Activated CD8-positive, alpha-beta memory T cell treated with anti-CD3 and anti-CD28 coated beads, Interleukin-2, amount 10 ng/mL, durations not matched to agents 7 days and 5 days (primary cell): ENCODE measurements around the gene LRRC46. TPM values are rescaled to one million over a fixed set of nuclear protein-coding genes. Genes with fewer than 3 reads are reported as not detected.
A peak's percentile ranks its signal among the peaks of the same experiment; 100 is the strongest.

Source experiments
- ATAC-seq: fragments of 150-1000 bp; cut with Tn5 transposase; one replicate; pipeline ENCODE4 v1.10.0; 2021; ENCODE audit warnings: moderate library complexity
- CTCF ChIA-PET: fragments of 350-600 bp; sonication (Branson Sonifier 250); formaldehyde crosslinking; loops from one replicate; lab custom pipeline; 2021; ENCODE audit warnings: antibody characterized with exemption; lab: Charles Lee
- DNase-seq: peaks from one replicate; pipeline ENCODE4 v3.0.0-alpha.2; 2020
- H3K27ac Mint-ChIP-seq: one replicate; pipeline ENCODE4 v1.8.0; 2021; ENCODE audit warnings: mild to moderate bottlenecking, mixed read lengths
- H3K27me3 Mint-ChIP-seq: one replicate; pipeline ENCODE4 v1.8.0; 2021; ENCODE audit warnings: mixed read lengths
- H3K36me3 Mint-ChIP-seq: one replicate; pipeline ENCODE4 v1.8.0; 2021; ENCODE audit warnings: mild to moderate bottlenecking, mixed read lengths
- H3K4me1 Mint-ChIP-seq: one replicate; pipeline ENCODE4 v1.8.0; 2021; ENCODE audit warnings: mixed read lengths
- H3K4me3 Mint-ChIP-seq: one replicate; pipeline ENCODE4 v1.8.0; 2021; ENCODE audit warnings: mild to moderate bottlenecking, moderate library complexity, mixed read lengths
- H3K9me3 Mint-ChIP-seq: one replicate; pipeline ENCODE4 v1.8.0; 2022; ENCODE audit warnings: low read depth, mixed read lengths
- total RNA-seq, 2 experiments: library from RNA; stranded (reverse); gene quantifications; one replicate each; pipeline ENCODE4 v1.2.3, GENCODE V29; 2021

The LRRC46 gene
- total RNA-seq, 2 experiments from 2014 or later, result 0.14 to 0.44 TPM

- Mint-ChIP-seq H3K27ac (no peak overlapping the region), H3K27me3 (no peaks in the 10 kb centered on the region), H3K9me3 (no peaks in the 10 kb centered on the region), H3K36me3 (peaks cover 15% of the 10 kb centered on the region), H3K4me3 (no peak overlapping the region), H3K4me1 (peaks cover 14% of the 10 kb centered on the region)
- CTCF ChIA-PET, result interaction anchor here (0.8 kb wide), 1 partner anchor 48 kb away, joined by 3 read pairs; no protein-coding TSS in a partner anchor
- no peak for ATAC-seq
- no peak for DNase-seq
Measured at GRCh38 chr17:47812146-47812920, 19.1 kb upstream of the LRRC46 start.

- Mint-ChIP-seq H3K4me1 (peaks cover 14% of the 10 kb centered on the region), H3K27ac (no peak overlapping the region), H3K36me3 (peaks cover 11% of the 10 kb centered on the region), H3K27me3 (no peaks in the 10 kb centered on the region), H3K4me3 (no peak overlapping the region), H3K9me3 (no peaks in the 10 kb centered on the region)
- DNase-seq, result no peak
- no peak for ATAC-seq
- CTCF ChIA-PET, result no interaction called here
Measured at GRCh38 chr17:47813077-47813476, 18.4 kb upstream of the LRRC46 start.

DNA sequence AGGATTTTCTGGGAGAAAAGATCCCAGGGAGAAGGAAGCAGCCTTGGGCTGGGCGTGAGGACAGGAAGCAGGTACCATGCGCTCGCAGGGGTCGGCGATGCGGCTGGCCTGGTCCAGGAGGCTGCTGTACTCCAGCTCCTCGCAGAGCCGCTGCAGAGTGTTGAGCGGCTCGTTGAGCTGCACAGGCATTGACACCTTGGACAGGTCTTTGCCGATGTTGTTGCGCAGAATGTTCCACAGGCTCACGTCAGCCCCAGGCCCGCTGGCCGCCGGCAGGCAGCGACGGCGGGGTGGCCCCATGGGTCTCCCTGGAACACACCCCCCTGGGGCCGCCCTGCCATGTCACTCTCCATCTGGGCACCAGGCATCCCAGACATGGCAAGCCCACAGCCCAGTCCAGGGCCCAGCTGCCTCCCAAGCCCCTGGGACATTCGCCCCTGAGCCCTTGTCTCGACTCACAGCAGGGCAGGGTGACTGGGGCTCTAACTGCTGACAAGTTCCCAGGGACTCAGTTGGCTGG lies 17.9 kb upstream of the LRRC46 start:
- no peak for DNase-seq
- Mint-ChIP-seq H3K4me3 (no peak overlapping the region), H3K27ac (no peak overlapping the region), H3K36me3 (peaks cover 13% of the 10 kb centered on the region), H3K4me1 (peaks cover 14% of the 10 kb centered on the region), H3K27me3 (no peaks in the 10 kb centered on the region), H3K9me3 (no peaks in the 10 kb centered on the region)
- ATAC-seq, result no peak
- CTCF ChIA-PET, result no interaction called here

DNA sequence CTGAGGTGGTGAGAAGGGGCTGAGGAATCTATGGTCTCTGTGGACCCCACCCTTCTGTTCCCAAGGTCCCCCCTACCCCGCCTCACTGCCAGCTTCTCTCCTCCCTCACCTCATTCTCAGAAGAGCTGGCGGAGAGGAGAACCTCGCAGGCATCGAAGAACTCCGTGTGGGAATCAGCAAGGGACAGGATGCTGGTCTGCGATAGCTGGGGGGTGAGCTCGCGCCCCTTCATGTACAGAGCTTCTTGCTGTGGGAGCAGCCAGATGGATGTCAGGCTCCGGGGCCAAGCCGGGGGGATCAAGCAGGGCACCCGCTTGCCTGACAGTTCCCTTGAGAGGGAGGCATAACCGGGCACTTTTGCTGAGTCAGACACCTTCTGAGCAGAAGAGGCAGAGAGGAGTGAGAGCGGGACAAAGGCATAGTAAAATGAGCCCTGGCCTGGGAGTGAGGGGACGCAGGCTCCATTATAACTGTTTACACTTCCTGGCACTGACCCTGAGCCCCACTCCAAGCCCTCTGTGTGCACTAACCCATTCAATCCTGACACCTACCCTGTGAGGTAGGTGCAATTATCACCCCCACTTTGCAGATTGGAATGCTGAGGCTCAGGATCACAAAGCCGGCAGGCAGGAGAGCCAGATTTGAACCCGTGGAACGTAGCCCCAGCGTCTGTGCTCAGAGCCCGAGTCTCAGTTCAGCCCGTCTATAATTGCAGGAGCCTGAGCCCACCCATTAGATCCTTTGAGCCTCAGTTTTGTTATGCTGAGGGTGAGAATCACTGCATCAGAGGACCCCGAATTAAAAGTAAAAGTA lies 16.2 kb upstream of the LRRC46 start:
- ATAC-seq, result no peak
- Mint-ChIP-seq H3K4me3 (no peak overlapping the region), H3K27ac (no peak overlapping the region), H3K9me3 (no peaks in the 10 kb centered on the region), H3K27me3 (no peaks in the 10 kb centered on the region), H3K4me1 (peaks cover 14% of the 10 kb centered on the region), H3K36me3 (peaks cover 9% of the 10 kb centered on the region)
- no peak for DNase-seq
- CTCF ChIA-PET, result no interaction called here

DNA sequence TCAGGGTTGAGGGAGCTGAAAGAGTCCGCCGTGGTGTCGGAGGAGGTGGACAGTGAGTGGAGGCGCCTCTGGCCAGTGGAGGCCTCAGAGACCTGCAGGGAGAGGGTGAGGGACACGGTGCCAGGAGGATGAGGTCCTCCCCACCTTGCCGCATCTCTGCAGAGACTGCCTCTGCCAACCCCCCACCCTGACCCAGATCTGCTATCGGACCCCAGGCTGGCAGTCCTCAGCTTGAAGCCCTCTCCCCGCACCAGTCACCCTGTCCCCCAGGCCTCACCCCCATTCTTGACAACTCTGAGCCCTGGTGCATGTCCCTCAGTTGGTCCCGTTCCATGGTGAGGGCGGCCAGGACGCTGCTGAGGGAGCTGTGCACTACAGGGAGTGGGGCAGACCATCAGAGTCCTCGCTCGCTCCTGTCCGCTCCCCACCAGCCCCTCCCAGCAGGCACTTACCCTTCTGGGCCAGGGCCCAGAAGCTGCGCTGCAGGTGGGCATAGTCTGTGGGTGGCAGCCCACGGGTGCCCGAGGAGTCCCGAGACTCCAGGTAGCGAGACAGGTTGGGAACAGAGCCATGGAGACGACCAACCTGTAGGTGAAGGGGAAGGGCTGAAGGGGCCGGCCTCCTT lies 15.2 kb upstream of the LRRC46 start:
- Mint-ChIP-seq H3K4me3 (no peak overlapping the region), H3K27ac (no peak overlapping the region), H3K27me3 (no peaks in the 10 kb centered on the region), H3K4me1 (peaks cover 16% of the 10 kb centered on the region), H3K36me3 (peaks cover 8% of the 10 kb centered on the region), H3K9me3 (no peaks in the 10 kb centered on the region)
- CTCF ChIA-PET, result no interaction called here
- no peak for DNase-seq
- ATAC-seq, result no peak

DNA sequence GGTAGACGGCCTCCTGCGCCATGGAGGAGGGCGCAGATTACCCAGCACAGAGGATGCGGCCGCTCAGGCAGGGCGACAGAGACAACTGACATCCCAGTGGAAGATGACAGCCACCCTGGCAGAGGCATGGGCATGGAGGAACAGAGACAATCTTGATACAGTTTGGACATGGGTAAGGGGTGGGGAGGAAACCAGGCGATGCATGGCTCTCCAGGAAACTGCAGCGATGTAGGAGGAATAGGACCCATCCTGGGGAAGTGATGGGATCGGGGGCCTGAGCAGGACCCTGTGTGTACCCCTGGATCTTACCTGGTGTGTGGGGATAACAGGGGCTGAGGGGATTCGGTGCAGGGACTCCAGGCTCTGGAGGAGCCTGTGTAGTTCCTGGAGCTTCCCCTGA lies 14.5 kb upstream of the LRRC46 start:
- Mint-ChIP-seq H3K27ac (no peak overlapping the region), H3K4me3 (no peak overlapping the region), H3K4me1 (peaks cover 17% of the 10 kb centered on the region), H3K27me3 (no peaks in the 10 kb centered on the region), H3K9me3 (no peaks in the 10 kb centered on the region), H3K36me3 (peaks cover 8% of the 10 kb centered on the region)
- no peak for DNase-seq
- CTCF ChIA-PET, result interaction anchor here (0.8 kb wide), 1 partner anchor 24 kb away, joined by 3 read pairs; the partner anchor contains the start of gene SCRN2
- ATAC-seq, result no peak

DNA sequence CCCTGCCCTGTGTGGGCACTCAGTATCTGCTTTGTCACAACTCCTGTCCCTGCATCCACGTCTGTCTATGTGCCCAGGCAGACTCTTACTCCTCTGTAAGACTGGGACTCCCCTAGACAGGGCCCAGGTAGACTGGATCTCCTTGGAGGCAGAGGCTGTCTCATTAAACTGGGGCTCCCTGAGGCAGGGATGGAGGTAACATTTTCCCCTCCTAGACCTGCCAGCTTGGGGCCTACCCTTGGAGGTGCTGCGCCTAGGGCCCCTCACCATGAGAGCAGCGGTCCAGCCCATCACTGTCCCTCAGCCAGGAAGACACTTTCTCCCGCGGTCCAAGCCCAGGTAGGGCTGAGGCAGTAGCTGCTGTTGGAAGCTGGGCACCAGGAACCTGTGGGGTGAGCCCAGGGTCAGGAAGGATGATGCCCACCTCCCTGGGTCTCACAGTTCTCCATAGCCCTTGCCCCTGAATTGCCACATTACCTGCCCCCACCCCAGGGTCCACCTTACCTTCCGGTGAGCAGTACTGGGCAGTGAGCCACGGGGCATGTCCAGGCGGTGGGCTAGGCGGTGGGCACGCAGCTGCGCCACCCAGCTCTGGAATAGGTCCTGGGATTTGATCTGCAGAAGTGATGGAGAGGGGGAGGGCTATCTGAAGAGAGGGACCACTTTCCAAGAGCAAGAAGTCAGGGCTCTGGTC lies 13.3 kb upstream of the LRRC46 start:
- H3K36me3 Mint-ChIP-seq, result peaks cover 9% of the 10 kb centered on the region
- H3K4me3 Mint-ChIP-seq, result no peak overlapping the region
- DNase-seq (no peak), ATAC-seq (no peak)
- peaks cover 27% of the 10 kb centered on the region for H3K4me1 Mint-ChIP-seq
- CTCF ChIA-PET, result no interaction called here
- no peak overlapping the region for H3K27ac Mint-ChIP-seq
- H3K27me3 Mint-ChIP-seq, result no peaks in the 10 kb centered on the region
- no peaks in the 10 kb centered on the region for H3K9me3 Mint-ChIP-seq

GRCh38 chr17:47819475-47819874 lies 12.0 kb upstream of the LRRC46 start:
- H3K27me3 Mint-ChIP-seq, result no peaks in the 10 kb centered on the region
- DNase-seq, result no peak
- no peak for ATAC-seq
- no peaks in the 10 kb centered on the region for H3K9me3 Mint-ChIP-seq
- peaks cover 27% of the 10 kb centered on the region for H3K4me1 Mint-ChIP-seq
- H3K36me3 Mint-ChIP-seq, result peaks cover 18% of the 10 kb centered on the region
- H3K27ac Mint-ChIP-seq, result no peak overlapping the region
- H3K4me3 Mint-ChIP-seq, result no peak overlapping the region
- CTCF ChIA-PET, result no interaction called here

DNA sequence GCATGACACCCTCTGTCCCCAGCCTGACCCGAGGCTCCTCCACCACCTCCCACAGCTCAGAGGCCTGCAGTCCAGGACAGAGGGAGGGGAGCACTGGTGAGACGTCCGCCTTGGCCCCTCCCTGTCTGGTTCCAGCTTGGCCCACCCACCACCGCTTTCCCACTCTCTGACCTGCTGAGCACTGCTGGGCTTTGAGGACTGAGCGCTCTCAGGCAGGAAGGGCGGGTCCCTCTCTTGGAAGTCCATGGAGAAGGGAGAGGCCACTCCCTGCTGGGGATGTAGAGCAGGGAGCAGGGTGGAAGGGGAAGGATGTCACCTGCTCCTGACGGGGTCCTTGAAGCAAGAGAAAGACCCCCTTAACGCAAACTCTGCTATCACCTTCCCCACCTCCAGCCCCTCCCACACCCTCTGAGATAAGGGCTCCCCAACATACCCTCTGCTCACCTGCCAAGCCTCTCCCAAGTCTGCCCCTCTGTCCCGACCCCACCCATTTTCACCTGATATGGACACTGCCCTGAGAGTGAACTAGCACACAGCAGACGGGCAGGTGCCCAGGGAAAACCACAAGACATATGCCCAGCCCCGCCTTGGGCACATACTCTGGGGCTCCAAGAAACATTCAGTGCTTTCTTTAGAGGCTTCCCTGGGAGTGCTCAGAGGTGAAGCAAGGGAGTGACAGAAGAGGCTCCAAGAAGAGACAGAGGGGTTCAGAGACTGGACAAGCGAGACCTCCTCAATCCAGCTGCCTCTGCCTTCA lies 11.3 kb upstream of the LRRC46 start:
- DNase-seq, result no peak
- ATAC-seq, result no peak
- peak overlapping the region; percentile 83 for H3K27ac Mint-ChIP-seq

GRCh38 chr17:47821031-47821423 lies 10.4 kb upstream of the LRRC46 start:
- CTCF ChIA-PET, result interaction anchor here (0.7 to 2.9 kb wide), 15 partner anchors 9 to 197 kb away, joined by 3 to 17 read pairs (median 4); partner anchors contain the start of genes LRRC46, MRPL10 and SCRN2
- ATAC-seq (no peak), DNase-seq (no peak)
- Mint-ChIP-seq H3K9me3 (no peaks in the 10 kb centered on the region), H3K36me3 (peaks cover 22% of the 10 kb centered on the region), H3K27me3 (no peaks in the 10 kb centered on the region), H3K27ac (peak overlapping the region; percentile 83), H3K4me1 (peaks cover 27% of the 10 kb centered on the region), H3K4me3 (peak overlapping the region; percentile 96)

More for the DNA sequence above, 11.3 kb upstream of the LRRC46 start:
- H3K4me1 Mint-ChIP-seq, result peaks cover 27% of the 10 kb centered on the region
- CTCF ChIA-PET, result interaction anchor here (1.1 to 2.7 kb wide), 3 partner anchors 17 to 90 kb away, joined by 3 to 11 read pairs (median 3); partner anchors contain the start of gene SCRN2
- H3K27me3 Mint-ChIP-seq, result no peaks in the 10 kb centered on the region
- H3K9me3 Mint-ChIP-seq, result no peaks in the 10 kb centered on the region
- H3K36me3 Mint-ChIP-seq, result peaks cover 20% of the 10 kb centered on the region
- peak overlapping the region; percentile 96 for H3K4me3 Mint-ChIP-seq

DNA sequence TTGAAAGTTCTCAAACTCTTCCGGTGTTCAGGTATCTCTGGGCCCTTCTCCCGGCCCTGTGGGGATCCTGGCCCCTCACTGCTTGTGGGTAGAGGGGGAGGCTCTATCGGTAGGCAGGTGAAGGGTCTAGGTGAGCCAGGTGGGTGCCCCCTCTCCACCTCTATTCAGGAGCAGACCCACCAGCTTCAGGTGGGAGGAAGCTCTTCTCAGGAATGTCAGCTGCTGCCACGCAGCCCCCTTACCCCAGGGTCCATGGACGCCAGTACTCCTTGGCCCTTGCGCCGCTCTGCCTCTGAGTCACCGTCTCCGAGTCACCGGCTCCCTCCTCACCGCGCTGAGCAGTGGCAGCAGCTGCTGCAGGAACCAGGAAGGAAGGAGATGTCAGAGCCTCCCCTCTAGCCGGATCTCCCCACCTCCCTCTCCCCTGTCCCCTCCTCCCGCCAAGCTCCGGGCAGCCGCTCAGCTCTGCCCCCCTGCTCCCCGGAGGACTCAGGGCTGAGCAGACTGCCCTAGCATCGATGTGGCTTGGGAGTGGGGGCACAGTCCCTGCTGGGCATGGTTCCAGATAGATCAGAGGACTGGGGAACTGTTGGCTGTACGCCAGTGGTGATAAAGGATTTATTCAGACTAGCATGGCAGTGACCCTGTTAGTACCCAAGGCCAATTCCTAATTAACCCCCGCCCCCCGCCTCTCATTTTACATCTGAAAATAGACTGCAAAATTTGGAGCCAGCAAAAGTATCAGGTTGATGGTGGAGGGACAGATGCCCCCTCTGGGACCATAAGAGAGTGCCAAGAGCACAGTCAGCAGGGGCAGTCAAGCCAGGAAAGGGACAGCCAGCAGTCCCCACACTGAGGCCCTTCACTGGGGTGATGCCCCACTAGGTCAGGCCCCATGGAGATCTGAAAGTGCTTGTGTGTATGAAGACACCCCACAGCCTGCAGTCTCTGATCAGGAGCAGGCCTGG lies 9.8 kb upstream of the LRRC46 start, which contains the start of gene OSBPL7:
Gene OSBPL7 (minus strand): TSS at position 371 of the 968 bp plus-strand sequence. CDS start 1,516 bp downstream, outside the sequence.
- Mint-ChIP-seq H3K9me3 (no peaks in the 10 kb centered on the region), H3K36me3 (peaks cover 28% of the 10 kb centered on the region), H3K4me3 (peak within 1 kb of the TSS; percentile 96), H3K27ac (peak within 1 kb of the TSS; percentile 83), H3K4me1 (peaks cover 27% of the 10 kb centered on the region), H3K27me3 (no peaks in the 10 kb centered on the region)
- CTCF ChIA-PET, result interaction anchor here (0.7 to 2.9 kb wide), 17 partner anchors 9 to 196 kb away, joined by 3 to 17 read pairs (median 3); partner anchors contain the start of genes LRRC46, MRPL10 and SCRN2
- DNase-seq (peak; percentile 91), ATAC-seq (peak; percentile 97)
